Large intestine (tissue), 12 donors: Measurements from ENCODE around the gene AP4B1. TPM values are rescaled to one million over a fixed set of nuclear protein-coding genes. Genes with fewer than 3 reads are reported as not detected.
"Not testable (repeated sequence)": the region's sequence is repeated elsewhere in the genome, so short reads cannot be mapped to it uniquely, and the experiment has no call there.

Experiments used
- DNase-seq, 2 donors: peaks; one replicate each; pipeline versions ENCODE4 v3.0.0 to v3.0.0-alpha.2; 2013
- H3K27ac ChIP-seq: one replicate; pipeline ENCODE4 v1.5.1; 2013; ENCODE audit warnings: low read length
- H3K27me3 ChIP-seq: 2 replicates; pipeline ENCODE4 v1.6.1; 2013; ENCODE audit warnings: low read length; ENCODE audit not compliant: control insufficient read depth, insufficient read depth
- H3K36me3 ChIP-seq: 2 replicates; pipeline ENCODE4 v1.6.1; 2013; ENCODE audit warnings: low read length; ENCODE audit not compliant: control insufficient read depth, insufficient read depth
- H3K4me1 ChIP-seq: one replicate; pipeline ENCODE4 v1.6.1; 2013; ENCODE audit warnings: low read length; ENCODE audit not compliant: control insufficient read depth, insufficient read depth
- H3K4me3 ChIP-seq: one replicate; pipeline ENCODE4 v1.5.1; 2013; ENCODE audit warnings: low read length
- H3K9me3 ChIP-seq: one replicate; pipeline ENCODE4 v1.6.1; 2013; ENCODE audit warnings: mild to moderate bottlenecking, low read depth, low read length, moderate library complexity; ENCODE audit not compliant: control insufficient read depth
- WGBS: methylation state at CpG from one replicate; pipeline ENCODE4 v1.1.5; 2013; ENCODE audit warnings: low lambda C conversion rate; ENCODE audit not compliant: insufficient coverage; 5-methylcytosine and 5-hydroxymethylcytosine counted together
- long read RNA-seq, 11 donors: transcript quantifications; one replicate each; lab custom pipeline, GENCODE V29; 2026
- polyA plus RNA-seq: library from polyadenylated mRNA; unstranded; fragments of 120-200 nt; gene quantifications from one replicate; pipeline ENCODE4 v1.2.1, GENCODE V29; 2013

The AP4B1 gene
- polyA plus RNA-seq = 39.6 TPM
- long read RNA-seq, donor 1, partial matches to known transcripts = 0 of 1 reads
- long read RNA-seq, donor 1, other reads (novel, unspliced or antisense) = 0 of 1 reads
- long read RNA-seq, donor 2, transcript AP4B1-204 (10 exons, 2,818 nt) = major isoform, 5 of 20 reads
- long read RNA-seq, donor 2, partial matches to known transcripts = 14 of 20 reads
- long read RNA-seq, donor 2, other reads (novel, unspliced or antisense) = 0 of 20 reads
- long read RNA-seq, donor 3 = 0 reads
- long read RNA-seq, donor 4 = 0 reads
- long read RNA-seq, donor 5, partial matches to known transcripts = 13 of 13 reads
- long read RNA-seq, donor 5, other reads (novel, unspliced or antisense) = 0 of 13 reads
- long read RNA-seq, donor 6, partial matches to known transcripts = 0 of 6 reads
- long read RNA-seq, donor 6, other reads (novel, unspliced or antisense) = 0 of 6 reads
- long read RNA-seq, donor 7, partial matches to known transcripts = 6 of 9 reads
- long read RNA-seq, donor 7, other reads (novel, unspliced or antisense) = 0 of 9 reads
- long read RNA-seq, donor 8, partial matches to known transcripts = 6 of 9 reads
- long read RNA-seq, donor 8, other reads (novel, unspliced or antisense) = 0 of 9 reads
- long read RNA-seq, donor 9, partial matches to known transcripts = 7 of 13 reads
- long read RNA-seq, donor 9, other reads (novel, unspliced or antisense) = 0 of 13 reads
- long read RNA-seq, donor 10, partial matches to known transcripts = 12 of 14 reads
- long read RNA-seq, donor 10, other reads (novel, unspliced or antisense) = 0 of 14 reads
- long read RNA-seq, donor 11 = 0 reads

- peak; percentile 99 to 100 for DNase-seq
- Histone ChIP-seq H3K36me3 (peaks cover 17% of the 10 kb centered on the region), H3K27me3 (no peaks in the 10 kb centered on the region), H3K27ac (peak within 1 kb of the TSS; percentile 89), H3K4me1 (peaks cover 31% of the 10 kb centered on the region), H3K4me3 (peak within 1 kb of the TSS; percentile 82), H3K9me3 (no peaks in the 10 kb centered on the region)
- no CpG with 5 or more reads among the region's 67 CpGs for WGBS
Observed at GRCh38 chr1:113904674-113905434, at the start of gene AP4B1, which contains the start of gene DCLRE1B. Gene AP4B1 (minus strand): TSS chr1:113904799. CDS start chr1:113904717, 82 bp downstream. Gene DCLRE1B (plus strand): TSS chr1:113905326. CDS start chr1:113905587, 261 bp downstream.

GRCh38 chr1:113951719-113952118 lies 47.1 kb upstream of the AP4B1 start:
- no peak for DNase-seq
- Histone ChIP-seq H3K27me3 (no peaks in the 10 kb centered on the region), H3K9me3 (no peaks in the 10 kb centered on the region), H3K27ac (no peak overlapping the region), H3K4me1 (peaks cover 13% of the 10 kb centered on the region), H3K36me3 (peaks cover 22% of the 10 kb centered on the region), H3K4me3 (no peak overlapping the region)
- no CpG with 5 or more reads among the region's 2 CpGs for WGBS

GRCh38 chr1:113950908-113951307 lies 46.3 kb upstream of the AP4B1 start:
- H3K36me3 ChIP-seq = peaks cover 17% of the 10 kb centered on the region
- no peak overlapping the region for H3K27ac ChIP-seq
- WGBS = 86% methylated on average over 1 of the region's 1 CpG
- no peak for DNase-seq
- H3K4me3 ChIP-seq = no peak overlapping the region
- peaks cover 16% of the 10 kb centered on the region for H3K4me1 ChIP-seq
- no peaks in the 10 kb centered on the region for H3K27me3 ChIP-seq
- no peaks in the 10 kb centered on the region for H3K9me3 ChIP-seq

- WGBS = no CpG with 5 or more reads among the region's 5 CpGs
- no peaks in the 10 kb centered on the region for H3K9me3 ChIP-seq
Observed at GRCh38 chr1:113949007-113949406, 44.4 kb upstream of the AP4B1 start.

GRCh38 chr1:113948151-113948550 lies 43.6 kb upstream of the AP4B1 start:
- H3K4me1 ChIP-seq = peaks cover 16% of the 10 kb centered on the region
- WGBS = no CpG with 5 or more reads among the region's 4 CpGs
- not testable (repeated sequence) for H3K27ac ChIP-seq

More at GRCh38 chr1:113949007-113949406, 44.4 kb upstream of the AP4B1 start:
- H3K27me3 ChIP-seq = no peaks in the 10 kb centered on the region
- peaks cover 16% of the 10 kb centered on the region for H3K4me1 ChIP-seq
- H3K36me3 ChIP-seq = peaks cover 8% of the 10 kb centered on the region
- DNase-seq = no peak
- H3K27ac ChIP-seq = no peak overlapping the region
- H3K4me3 ChIP-seq = no peak overlapping the region

GRCh38 chr1:113947388-113948107 lies 42.9 kb upstream of the AP4B1 start:
- no CpG with 5 or more reads among the region's 3 CpGs for WGBS
- H3K4me1 ChIP-seq = peaks cover 16% of the 10 kb centered on the region
- DNase-seq = peak; percentile 5 to 51
- no peak overlapping the region for H3K4me3 ChIP-seq
- no peaks in the 10 kb centered on the region for H3K27me3 ChIP-seq
- H3K36me3 ChIP-seq = peaks cover 8% of the 10 kb centered on the region
- H3K9me3 ChIP-seq = no peaks in the 10 kb centered on the region
- peak overlapping the region; percentile 9 for H3K27ac ChIP-seq

More at GRCh38 chr1:113948151-113948550, 43.6 kb upstream of the AP4B1 start:
- H3K36me3 ChIP-seq, H3K9me3 ChIP-seq, H3K4me3 ChIP-seq, DNase-seq, H3K27me3 ChIP-seq: not testable (repeated sequence)

- no peak for DNase-seq
- peaks cover 16% of the 10 kb centered on the region for H3K4me1 ChIP-seq
- H3K9me3 ChIP-seq = no peaks in the 10 kb centered on the region
- H3K27me3 ChIP-seq = no peaks in the 10 kb centered on the region
- H3K27ac ChIP-seq = no peak overlapping the region
- H3K36me3 ChIP-seq = peaks cover 11% of the 10 kb centered on the region
- no peak overlapping the region for H3K4me3 ChIP-seq
- no CpG with 5 or more reads among the region's 3 CpGs for WGBS
Observed at GRCh38 chr1:113946678-113947387, 42.2 kb upstream of the AP4B1 start.

- Histone ChIP-seq H3K9me3 (no peaks in the 10 kb centered on the region), H3K36me3 (peaks cover 14% of the 10 kb centered on the region), H3K4me1 (peaks cover 16% of the 10 kb centered on the region), H3K27me3 (no peaks in the 10 kb centered on the region), H3K27ac (no peak overlapping the region), H3K4me3 (no peak overlapping the region)
- DNase-seq = no peak
- WGBS = no CpG with 5 or more reads among the region's 1 CpG
Observed at GRCh38 chr1:113946112-113946511, 41.5 kb upstream of the AP4B1 start.

- DNase-seq = no peak
- no peak overlapping the region for H3K4me3 ChIP-seq
- no peaks in the 10 kb centered on the region for H3K27me3 ChIP-seq
- H3K9me3 ChIP-seq = no peaks in the 10 kb centered on the region
- H3K4me1 ChIP-seq = peaks cover 16% of the 10 kb centered on the region
- H3K36me3 ChIP-seq = peaks cover 22% of the 10 kb centered on the region
- WGBS = 100% methylated on average over 1 of the region's 1 CpG
- no peak overlapping the region for H3K27ac ChIP-seq
Observed at GRCh38 chr1:113945329-113945728, 40.7 kb upstream of the AP4B1 start.
